ENCODE results near the gene GSTT2. TPM values are rescaled to one million over a fixed set of nuclear protein-coding genes. Genes with fewer than 3 reads are reported as not detected.

GSTT2 gene
- total and polyA plus RNA-seq, 2 donors (not counting 3 experiments of a cell fraction or from before 2014, with no cell fraction given): 3.0 TPM; not detected in 1

GRCh38 chr22:24016156-24016555 is 36.2 kb downstream of the GSTT2 start:
- Histone ChIP-seq H4K20me1 (replicated peaks; ENCODE audit: control insufficient read depth, extremely low read depth, insufficient read depth, low read length) (no peaks in the 10 kb centered on the region), H3K36me3 (ENCODE audit: control insufficient read depth in 2 of 2, extremely low read depth in 1 of 2, insufficient read depth in 2 of 2, low read length in 2 of 2) (no peaks in the 10 kb centered on the region), H3K4me2 (ENCODE audit: insufficient read depth, low read length) (no peak overlapping the region), H3K9me3 (replicated peaks; ENCODE audit: control insufficient read depth, insufficient read depth, low read length) (no peaks in the 10 kb centered on the region), H3K27ac (ENCODE audit: insufficient read depth, low read depth, low read length) (no peak overlapping the region), H3K79me2 (ENCODE audit: control insufficient read depth, insufficient read depth, low read length) (peaks cover 54% of the 10 kb centered on the region), H2AFZ (ENCODE audit: low read depth, low read length) (no peak overlapping the region), H3K9me1 (replicated peaks; ENCODE audit: control insufficient read depth, extremely low read depth, insufficient read depth, low read length) (no peaks in the 10 kb centered on the region), H3K4me3 (replicated peaks in 1 of 3; ENCODE audit: insufficient read depth in 1 of 3, low read depth in 1 of 3, low read length in 3 of 3) (no peak overlapping the region), H3K27me3 (ENCODE audit: control insufficient read depth in 2 of 2, insufficient read depth in 2 of 2, low read length in 2 of 2) (no peaks in the 10 kb centered on the region), H3K9ac (replicated peaks; ENCODE audit: extremely low read depth, insufficient read depth, low read length) (no peak overlapping the region), H3K4me1 (ENCODE audit: control insufficient read depth, extremely low read depth, insufficient read depth, low read length) (peaks cover 5% of the 10 kb centered on the region)
- dilution Hi-C loops (cut with MboI; ENCODE audit: extremely low pct_ligation_motif_present, low sequenced_read_pairs) (no loop called here), intact Hi-C loops (cut with micrococcal nuclease) (no loop called here)
- no TSS peak for BruUV-seq (replicated peaks)
- TF ChIP-seq GATA2 (IDR thresholded peaks at IDR 0.05; ENCODE audit: insufficient read depth, insufficient read length, low read depth, low read length): no peak
- TF ChIP-seq, protein P1, sequence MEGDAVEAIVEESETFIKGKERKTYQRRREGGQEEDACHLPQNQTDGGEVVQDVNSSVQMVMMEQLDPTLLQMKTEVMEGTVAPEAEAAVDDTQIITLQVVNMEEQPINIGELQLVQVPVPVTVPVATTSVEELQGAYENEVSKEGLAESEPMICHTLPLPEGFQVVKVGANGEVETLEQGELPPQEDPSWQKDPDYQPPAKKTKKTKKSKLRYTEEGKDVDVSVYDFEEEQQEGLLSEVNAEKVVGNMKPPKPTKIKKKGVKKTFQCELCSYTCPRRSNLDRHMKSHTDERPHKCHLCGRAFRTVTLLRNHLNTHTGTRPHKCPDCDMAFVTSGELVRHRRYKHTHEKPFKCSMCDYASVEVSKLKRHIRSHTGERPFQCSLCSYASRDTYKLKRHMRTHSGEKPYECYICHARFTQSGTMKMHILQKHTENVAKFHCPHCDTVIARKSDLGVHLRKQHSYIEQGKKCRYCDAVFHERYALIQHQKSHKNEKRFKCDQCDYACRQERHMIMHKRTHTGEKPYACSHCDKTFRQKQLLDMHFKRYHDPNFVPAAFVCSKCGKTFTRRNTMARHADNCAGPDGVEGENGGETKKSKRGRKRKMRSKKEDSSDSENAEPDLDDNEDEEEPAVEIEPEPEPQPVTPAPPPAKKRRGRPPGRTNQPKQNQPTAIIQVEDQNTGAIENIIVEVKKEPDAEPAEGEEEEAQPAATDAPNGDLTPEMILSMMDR (IDR thresholded peaks at IDR 0.05; ENCODE audit: extremely low read depth in 1 of 2, insufficient read depth in 1 of 2, low read depth in 1 of 2, low read length in 2 of 2): no peak
- TF ChIP-seq POLR2AphosphoS5 (IDR thresholded peaks at IDR 0.05; ENCODE audit: insufficient read depth, low read depth, low read length): no peak
- TF ChIP-seq, protein P2, sequence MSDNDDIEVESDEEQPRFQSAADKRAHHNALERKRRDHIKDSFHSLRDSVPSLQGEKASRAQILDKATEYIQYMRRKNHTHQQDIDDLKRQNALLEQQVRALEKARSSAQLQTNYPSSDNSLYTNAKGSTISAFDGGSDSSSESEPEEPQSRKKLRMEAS (IDR thresholded peaks at IDR 0.05; ENCODE audit: insufficient read depth, insufficient read length): no peak
- no peak for TF ChIP-seq POLR2A (IDR thresholded peaks at IDR 0.05; ENCODE audit: low read depth, low read length)
- no peak for TF ChIP-seq MYC (IDR thresholded peaks at IDR 0.05; ENCODE audit: low read depth, low read length)
- TF ChIP-seq EZH2 (IDR thresholded peaks at IDR 0.05; ENCODE audit: borderline replicate concordance, low read depth, low read length, severe bottlenecking): no peak
- TF ChIP-seq FOS (IDR thresholded peaks at IDR 0.05; ENCODE audit: borderline replicate concordance, insufficient read depth, low read length): no peak
- TF ChIP-seq JUN (IDR thresholded peaks at IDR 0.05; ENCODE audit: borderline replicate concordance, insufficient read depth, insufficient read length, low read depth): no peak
- no peak for FAIRE-seq
- no peak for DNase-seq (ENCODE audit: low read depth, low spot score)
- POLR2A ChIA-PET: no interaction called here
- CTCF ChIA-PET: interaction anchor here (0.7 kb wide), 1 partner anchor 91 kb away, joined by 4 read pairs; no protein-coding TSS in a partner anchor

Data from endothelial cell of umbilical vein (primary cell).